ENCODE results near the gene COL5A2. TPM values are rescaled to one million over a fixed set of nuclear protein-coding genes. Genes with fewer than 3 reads are reported as not detected.

The COL5A2 gene
- polyA plus RNA-seq, 1 donor (not counting 4 experiments of a cell fraction or from before 2014, with no cell fraction given), result 7.2 TPM

GRCh38 chr2:189049709-189050164, 129.8 kb downstream of the COL5A2 start:
- no peak overlapping the region for H3K27ac ChIP-seq (ENCODE audit: control insufficient read depth, insufficient read depth, low read length)
- H3K27me3 ChIP-seq (ENCODE audit: control insufficient read depth, extremely low read depth, insufficient read depth, low read length), result no peaks in the 10 kb centered on the region
- H3K4me1 ChIP-seq (ENCODE audit: control insufficient read depth, extremely low read depth, insufficient read depth, low read length), result no peaks in the 10 kb centered on the region
- H2AFZ ChIP-seq (ENCODE audit: control insufficient read depth, low read length), result no peak overlapping the region
- H3K4me3 ChIP-seq (ENCODE audit: control insufficient read depth in 2 of 3, extremely low read depth in 1 of 3, insufficient read depth in 2 of 3, low read depth in 1 of 3, low read length in 3 of 3), result no peak overlapping the region
- no peaks in the 10 kb centered on the region for H3K79me2 ChIP-seq (ENCODE audit: control insufficient read depth, insufficient read depth, low read length)
- H3K9me3 ChIP-seq (ENCODE audit: control insufficient read depth, low read depth, low read length), result no peaks in the 10 kb centered on the region
- DNase-seq (ENCODE audit: low read depth, low spot score) (no peak), FAIRE-seq (no peak)
- H3K9me1 ChIP-seq (ENCODE audit: control insufficient read depth, extremely low read depth, insufficient read depth, low read length), result no peaks in the 10 kb centered on the region
- no peak overlapping the region for H3K9ac ChIP-seq (ENCODE audit: control insufficient read depth, extremely low read depth, insufficient read depth, low read length)
- TF ChIP-seq EZH2 (IDR thresholded peaks at IDR 0.05; ENCODE audit: low read length) (no peak), CTCF (optimal IDR thresholded peaks at IDR 0.05 in 1 of 3, IDR thresholded peaks at IDR 0.05 in 1 of 3, conservative IDR thresholded peaks at IDR 0.05 in 1 of 3; ENCODE audit: extremely low read depth in 1 of 3, insufficient read depth in 2 of 3, low read length in 3 of 3) (no peak)
- no peaks in the 10 kb centered on the region for H4K20me1 ChIP-seq (ENCODE audit: control insufficient read depth, extremely low read depth, insufficient read depth, low read length)
- no peaks in the 10 kb centered on the region for H3K36me3 ChIP-seq (ENCODE audit: control insufficient read depth in 2 of 2, extremely low read depth in 1 of 2, insufficient read depth in 2 of 2, low read length in 2 of 2)
- no peak overlapping the region for H3K4me2 ChIP-seq (ENCODE audit: control insufficient read depth, extremely low read depth, insufficient read depth, low read depth, low read length)
- dilution Hi-C loops (cut with MboI; ENCODE audit: extremely low pct_ligation_motif_present, low sequenced_read_pairs), result no loop called here

- no peak for FAIRE-seq
- H4K20me1 ChIP-seq (ENCODE audit: control insufficient read depth, extremely low read depth, insufficient read depth, low read length), result no peaks in the 10 kb centered on the region
- no peak overlapping the region for H3K9ac ChIP-seq (ENCODE audit: control insufficient read depth, extremely low read depth, insufficient read depth, low read length)
- no peaks in the 10 kb centered on the region for H3K27me3 ChIP-seq (ENCODE audit: control insufficient read depth, extremely low read depth, insufficient read depth, low read length)
- TF ChIP-seq CTCF (optimal IDR thresholded peaks at IDR 0.05 in 1 of 3, IDR thresholded peaks at IDR 0.05 in 1 of 3, conservative IDR thresholded peaks at IDR 0.05 in 1 of 3; ENCODE audit: extremely low read depth in 1 of 3, insufficient read depth in 2 of 3, low read length in 3 of 3) (no peak), EZH2 (IDR thresholded peaks at IDR 0.05; ENCODE audit: low read length) (no peak)
- no peak overlapping the region for H2AFZ ChIP-seq (ENCODE audit: control insufficient read depth, low read length)
- no peaks in the 10 kb centered on the region for H3K9me1 ChIP-seq (ENCODE audit: control insufficient read depth, extremely low read depth, insufficient read depth, low read length)
- H3K4me3 ChIP-seq (ENCODE audit: control insufficient read depth in 2 of 3, extremely low read depth in 1 of 3, insufficient read depth in 2 of 3, low read depth in 1 of 3, low read length in 3 of 3), result no peak overlapping the region
- no peak overlapping the region for H3K27ac ChIP-seq (ENCODE audit: control insufficient read depth, insufficient read depth, low read length)
- H3K9me3 ChIP-seq (ENCODE audit: control insufficient read depth, low read depth, low read length), result no peaks in the 10 kb centered on the region
- H3K4me2 ChIP-seq (ENCODE audit: control insufficient read depth, extremely low read depth, insufficient read depth, low read depth, low read length), result no peak overlapping the region
- dilution Hi-C loops (cut with MboI; ENCODE audit: extremely low pct_ligation_motif_present, low sequenced_read_pairs), result no loop called here
- no peaks in the 10 kb centered on the region for H3K4me1 ChIP-seq (ENCODE audit: control insufficient read depth, extremely low read depth, insufficient read depth, low read length)
- H3K79me2 ChIP-seq (ENCODE audit: control insufficient read depth, insufficient read depth, low read length), result no peaks in the 10 kb centered on the region
- H3K36me3 ChIP-seq (ENCODE audit: control insufficient read depth in 2 of 2, extremely low read depth in 1 of 2, insufficient read depth in 2 of 2, low read length in 2 of 2), result no peaks in the 10 kb centered on the region
- no peak for DNase-seq (ENCODE audit: low read depth, low spot score)
Observed at GRCh38 chr2:189048189-189048588, 131.4 kb downstream of the COL5A2 start.
